Activated CD4-positive, alpha-beta T cell treated with anti-CD3 and anti-CD28 coated beads for 48 hours (primary cell): ENCODE measurements around the gene PHTF2.

Experiments
- DNase-seq: peaks from one replicate; pipeline ENCODE4 v3.0.0-alpha.2; 2020

Gene PHTF2

GRCh38 chr7:77885155-77885554 is 86.6 kb downstream of the PHTF2 start:
- no peak for DNase-seq

GRCh38 chr7:77887567-77887966 is 89.0 kb downstream of the PHTF2 start:
- DNase-seq = no peak

GRCh38 chr7:77888998-77889397 is 90.4 kb downstream of the PHTF2 start:
- DNase-seq = no peak

GRCh38 chr7:77893813-77894212 is 95.2 kb downstream of the PHTF2 start:
- no peak for DNase-seq

GRCh38 chr7:77894574-77895091 is 96.1 kb downstream of the PHTF2 start:
- no peak for DNase-seq

- no peak for DNase-seq
Measured at GRCh38 chr7:77895905-77896304, 97.3 kb downstream of the PHTF2 start.

GRCh38 chr7:77897004-77897547 is 98.5 kb downstream of the PHTF2 start:
- DNase-seq = no peak

- no peak for DNase-seq
Measured at GRCh38 chr7:77899516-77899915, 100.9 kb downstream of the PHTF2 start.

- DNase-seq = peak; percentile 9
Measured at GRCh38 chr7:77903597-77903996, 105.0 kb downstream of the PHTF2 start.

- DNase-seq = no peak
Measured at GRCh38 chr7:77904252-77904651, 105.7 kb downstream of the PHTF2 start.

GRCh38 chr7:77907281-77907680 is 108.7 kb downstream of the PHTF2 start:
- no peak for DNase-seq

- no peak for DNase-seq
Measured at GRCh38 chr7:77908664-77909063, 110.1 kb downstream of the PHTF2 start.

GRCh38 chr7:77910124-77910523 is 111.6 kb downstream of the PHTF2 start:
- no peak for DNase-seq

- DNase-seq = no peak
Measured at GRCh38 chr7:77912293-77912692, 113.7 kb downstream of the PHTF2 start.

- DNase-seq = no peak
Measured at GRCh38 chr7:77913977-77914607, 115.5 kb downstream of the PHTF2 start.

GRCh38 chr7:77917500-77918262 is 119.1 kb downstream of the PHTF2 start:
- no peak for DNase-seq

- DNase-seq = no peak
Measured at GRCh38 chr7:77918676-77919075, 120.1 kb downstream of the PHTF2 start.

GRCh38 chr7:77923419-77923818 is 124.8 kb downstream of the PHTF2 start:
- DNase-seq = no peak

GRCh38 chr7:77930496-77930895 is 131.9 kb downstream of the PHTF2 start:
- DNase-seq = no peak

GRCh38 chr7:77931841-77932240 is 133.3 kb downstream of the PHTF2 start:
- no peak for DNase-seq

- DNase-seq = no peak
Measured at GRCh38 chr7:77933394-77933793, 134.8 kb downstream of the PHTF2 start.

GRCh38 chr7:77935652-77936348 is 137.2 kb downstream of the PHTF2 start:
- DNase-seq = no peak

GRCh38 chr7:77940647-77941046 is 142.1 kb downstream of the PHTF2 start:
- DNase-seq = peak; percentile 25

- DNase-seq = no peak
Measured at GRCh38 chr7:77942431-77942830, 143.9 kb downstream of the PHTF2 start.
